Psoas muscle (tissue), 8 donors: ENCODE results near the gene GABRR1. TPM values are rescaled to one million over a fixed set of nuclear protein-coding genes. Genes with fewer than 3 reads are reported as not detected.

ENCODE experiments used
- ATAC-seq, 4 donors: fragments of 200-7000 bp; cut with Tn5 transposase; one replicate each; pipeline ENCODE4 v1.9.1; 2020; ENCODE audit warnings: moderate library complexity in 3 of 4, mild to moderate bottlenecking in 2 of 4
- DNase-seq, 2 donors: peaks; one replicate each; pipeline ENCODE4 v3.0.0-alpha.2; 2020
- H3K27ac ChIP-seq: fragments of 200-600 bp; one replicate; pipeline ENCODE4 v1.8.0; 2022
- H3K27me3 ChIP-seq, 3 donors: fragments of 200-600 bp in 1 of 3; one replicate each; pipeline versions ENCODE4 v1.6.1 to v1.8.0; 2013 to 2022; ENCODE audit warnings: low read length in 2 of 3, mild to moderate bottlenecking in 2 of 3, moderate library complexity in 1 of 3; ENCODE audit not compliant: insufficient read depth in 3 of 3
- H3K36me3 ChIP-seq, 2 donors: fragments of 200-600 bp in 1 of 2; one replicate each; pipeline versions ENCODE4 v1.6.1 to v1.8.0; 2013 to 2022; ENCODE audit warnings: low read depth in 1 of 2, mild to moderate bottlenecking in 1 of 2, moderate library complexity in 1 of 2; ENCODE audit not compliant: insufficient read depth in 1 of 2
- H3K4me1 ChIP-seq: fragments of 200-600 bp; one replicate; pipeline ENCODE4 v1.8.0; 2022
- H3K4me3 ChIP-seq: fragments of 200-600 bp; one replicate; pipeline ENCODE4 v1.8.0; 2022; ENCODE audit warnings: mild to moderate bottlenecking
- H3K9me3 ChIP-seq: fragments of 200-600 bp; one replicate; pipeline ENCODE4 v1.8.0; 2022
- WGBS, 3 donors: extraction: QIAGEN DNeasy Blood & Tissue Kit; methylation state at CpG; one replicate each; pipeline versions ENCODE4 v1.1.6 to v1.1.7; 2013; 5-methylcytosine and 5-hydroxymethylcytosine counted together
- intact Hi-C, 2 donors: fragments of 100-400 bp; cut with DNase I; formaldehyde crosslinking; loops; one replicate each; pipeline versions ENCODE4 v1.11.0 to v1.14.2; 2022
- polyA plus RNA-seq, 3 donors: library from polyadenylated mRNA; stranded (reverse); fragments of 200-250 nt; gene quantifications; one replicate each; pipeline ENCODE4 v1.2.3, GENCODE V29; 2013
- total RNA-seq, 4 donors: library from RNA; stranded (reverse); fragmentation: NEBNext Ultra II Directional in 2 of 4; extraction: Animal tissue kit (Norgen Biotek cat#: 25700) in 2 of 4; gene quantifications; one replicate each; pipeline versions ENCODE4 v1.2.1 to v1.2.4, GENCODE V29; 2021 to 2023
- TF ChIP-seq, protein P1 (sequence below): fragments of 200-600 bp; IDR thresholded peaks from one replicate; pipeline ENCODE4 v1.8.0; 2022; ENCODE audit warnings: antibody characterized with exemption
- donor health status: healthy with polysubstance abuse.
- donor health status: DM: no; HTN: no; CAD: no; lungs with moderate emphysema.
- donor health status: Bipolar disorder and iron deficiency.
- donor health status: healthy.
- donor health status: DM: yes; HTN: yes; CAD: no.
- donor health status: DM: no; HTN: no; CAD: no.
- donor health status: DM: no; HTN: no; CAD: no.
- donor health status: DM: yes; HTN: yes; CAD: no.

GABRR1 gene
- total and polyA plus RNA-seq, 7 donors: 0.04 to 0.15 (median 0.10) TPM; not detected in 3

GRCh38 chr6:89200706-89201215 lies 16.4 kb downstream of the GABRR1 start:
- DNase-seq (no peak), ATAC-seq (no peak)
- H3K4me3 ChIP-seq: no peak overlapping the region
- no peak overlapping the region for H3K27ac ChIP-seq
- H3K36me3 ChIP-seq: no peaks in the 10 kb centered on the region
- intact Hi-C loops: no loop called here
- TF ChIP-seq, protein P1, sequence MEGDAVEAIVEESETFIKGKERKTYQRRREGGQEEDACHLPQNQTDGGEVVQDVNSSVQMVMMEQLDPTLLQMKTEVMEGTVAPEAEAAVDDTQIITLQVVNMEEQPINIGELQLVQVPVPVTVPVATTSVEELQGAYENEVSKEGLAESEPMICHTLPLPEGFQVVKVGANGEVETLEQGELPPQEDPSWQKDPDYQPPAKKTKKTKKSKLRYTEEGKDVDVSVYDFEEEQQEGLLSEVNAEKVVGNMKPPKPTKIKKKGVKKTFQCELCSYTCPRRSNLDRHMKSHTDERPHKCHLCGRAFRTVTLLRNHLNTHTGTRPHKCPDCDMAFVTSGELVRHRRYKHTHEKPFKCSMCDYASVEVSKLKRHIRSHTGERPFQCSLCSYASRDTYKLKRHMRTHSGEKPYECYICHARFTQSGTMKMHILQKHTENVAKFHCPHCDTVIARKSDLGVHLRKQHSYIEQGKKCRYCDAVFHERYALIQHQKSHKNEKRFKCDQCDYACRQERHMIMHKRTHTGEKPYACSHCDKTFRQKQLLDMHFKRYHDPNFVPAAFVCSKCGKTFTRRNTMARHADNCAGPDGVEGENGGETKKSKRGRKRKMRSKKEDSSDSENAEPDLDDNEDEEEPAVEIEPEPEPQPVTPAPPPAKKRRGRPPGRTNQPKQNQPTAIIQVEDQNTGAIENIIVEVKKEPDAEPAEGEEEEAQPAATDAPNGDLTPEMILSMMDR: no peak
- H3K9me3 ChIP-seq: peaks cover 1% of the 10 kb centered on the region
- no peaks in the 10 kb centered on the region for H3K27me3 ChIP-seq
- WGBS, 3 donors: 62 to 64% (median 63%) methylated on average over 7 of the region's 7 CpGs
- peaks cover 3% of the 10 kb centered on the region for H3K4me1 ChIP-seq

GRCh38 chr6:89199579-89199978 lies 17.6 kb downstream of the GABRR1 start:
- H3K27me3 ChIP-seq: no peaks in the 10 kb centered on the region
- peaks cover 10% of the 10 kb centered on the region for H3K9me3 ChIP-seq
- no peak for DNase-seq
- no peak for ATAC-seq
- H3K4me3 ChIP-seq: no peak overlapping the region
- no peaks in the 10 kb centered on the region for H3K36me3 ChIP-seq
- peaks cover 3% of the 10 kb centered on the region for H3K4me1 ChIP-seq
- H3K27ac ChIP-seq: no peak overlapping the region
- WGBS, 3 donors: 88 to 92% (median 91%) methylated on average over 2 of the region's 2 CpGs
- TF ChIP-seq, protein P1: no peak
- intact Hi-C loops: no loop called here

GRCh38 chr6:89198235-89198634 lies 18.9 kb downstream of the GABRR1 start:
- Histone ChIP-seq H3K4me3 (no peak overlapping the region), H3K27ac (no peak overlapping the region), H3K36me3 (no peaks in the 10 kb centered on the region), H3K4me1 (no peaks in the 10 kb centered on the region), H3K9me3 (peaks cover 13% of the 10 kb centered on the region), H3K27me3 (no peaks in the 10 kb centered on the region)
- 73 to 87% (median 74%) methylated on average over 7 of the region's 7 CpGs for WGBS, 3 donors
- TF ChIP-seq, protein P1: no peak
- intact Hi-C loops: no loop called here
- ATAC-seq (no peak), DNase-seq (no peak)

- H3K36me3 ChIP-seq: no peaks in the 10 kb centered on the region
- no peak for DNase-seq
- intact Hi-C loops: no loop called here
- no peak for ATAC-seq
- TF ChIP-seq, protein P1: no peak
- no peaks in the 10 kb centered on the region for H3K27me3 ChIP-seq
- WGBS, 3 donors: 79 to 91% (median 87%) methylated on average over 4 of the region's 4 CpGs
- peaks cover 13% of the 10 kb centered on the region for H3K9me3 ChIP-seq
- no peak overlapping the region for H3K4me3 ChIP-seq
- no peaks in the 10 kb centered on the region for H3K4me1 ChIP-seq
- no peak overlapping the region for H3K27ac ChIP-seq
Observed at GRCh38 chr6:89197141-89197540, 20.0 kb downstream of the GABRR1 start.

GRCh38 chr6:89194559-89194958 lies 22.6 kb downstream of the GABRR1 start:
- 95 to 100% (median 97%) methylated on average over 1 of the region's 1 CpG for WGBS, 3 donors
- TF ChIP-seq, protein P1: no peak

More at GRCh38 chr6:89194559-89194958, 22.6 kb downstream of the GABRR1 start:
- Histone ChIP-seq H3K4me1 (no peaks in the 10 kb centered on the region), H3K27ac (no peak overlapping the region), H3K27me3 (no peaks in the 10 kb centered on the region), H3K4me3 (no peak overlapping the region), H3K9me3 (peaks cover 13% of the 10 kb centered on the region), H3K36me3 (no peaks in the 10 kb centered on the region)
- intact Hi-C loops: no loop called here
- no peak for DNase-seq
- no peak for ATAC-seq
